HG02678 (cell line): ENCODE measurements around the gene CXCL16.

Source experiments
- ATAC-seq: cut with Tn5 transposase; IDR thresholded peaks from one replicate; pipeline ENCODE4 v1.9.1; 2021; ENCODE audit warnings: mild to moderate bottlenecking, moderate library complexity; ENCODE audit not compliant: unreplicated experiment

Gene CXCL16

GRCh38 chr17:4753392-4753791, 13.7 kb upstream of the CXCL16 start:
- no peak for ATAC-seq

DNA sequence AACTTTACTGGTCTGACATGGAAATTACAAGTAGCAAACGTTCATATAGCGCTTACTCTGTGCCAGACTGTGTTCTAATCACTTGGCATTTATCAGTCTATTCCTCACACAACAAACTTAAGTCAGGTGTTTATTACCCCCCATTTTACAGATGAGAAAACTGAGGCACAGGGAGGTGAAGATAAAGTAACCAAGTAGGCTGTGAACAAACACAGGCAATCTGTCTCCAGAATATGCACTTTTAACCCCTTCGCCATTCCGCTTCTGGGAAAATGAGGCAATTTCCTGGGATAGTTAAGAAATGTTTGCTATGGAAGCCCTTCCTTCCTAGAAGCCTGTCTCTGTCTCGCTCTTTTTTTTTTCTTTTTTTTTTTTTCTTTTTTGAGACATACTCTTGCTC, 12.2 kb upstream of the CXCL16 start:
- ATAC-seq = no peak

DNA sequence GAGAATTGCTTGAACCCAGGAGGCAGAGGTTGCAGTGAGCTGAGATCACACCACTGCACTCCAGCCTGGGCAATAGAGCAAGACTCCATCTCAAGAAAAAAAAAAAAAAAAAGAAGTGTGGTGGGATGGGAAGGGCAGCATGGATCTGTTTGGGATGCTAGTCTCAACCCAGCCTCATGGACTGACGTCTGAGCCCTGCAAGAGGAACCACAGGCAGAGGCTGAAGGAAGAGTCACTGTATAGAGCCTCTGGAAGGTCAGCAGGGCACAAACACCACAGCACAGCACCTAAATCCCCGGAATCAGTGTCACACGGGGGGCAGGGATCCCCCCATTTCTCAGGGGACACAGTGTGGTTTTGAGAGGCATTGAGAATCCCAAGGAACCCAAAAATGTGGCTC, 10.9 kb upstream of the CXCL16 start:
- no peak for ATAC-seq

GRCh38 chr17:4748686-4749085, 9.0 kb upstream of the CXCL16 start:
- no peak for ATAC-seq

- ATAC-seq = no peak
Measured at GRCh38 chr17:4747847-4748246, 8.1 kb upstream of the CXCL16 start.

GRCh38 chr17:4744999-4745969, 5.6 kb upstream of the CXCL16 start:
- no peak for ATAC-seq

- no peak for ATAC-seq
Measured at GRCh38 chr17:4743898-4744297, 4.2 kb upstream of the CXCL16 start.

DNA sequence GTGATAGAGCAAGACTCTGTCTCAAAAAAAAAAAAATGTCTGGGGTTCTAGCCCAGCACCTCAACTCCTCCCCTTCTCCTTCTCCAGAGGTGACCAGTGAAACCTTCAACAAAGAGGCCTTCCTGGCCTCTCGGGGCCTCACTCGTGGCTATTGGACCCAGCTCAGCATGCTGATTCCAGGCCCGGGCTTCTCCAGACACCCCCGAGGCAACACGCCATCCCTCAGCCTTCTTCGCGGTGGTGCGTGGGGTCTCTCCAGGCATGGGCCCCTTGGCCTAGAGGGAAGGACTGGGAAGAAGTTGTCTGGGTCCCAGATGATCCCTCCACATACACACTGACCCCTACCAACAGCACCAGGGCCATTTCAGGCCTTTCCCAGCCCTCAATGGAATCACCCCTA, 3.5 kb upstream of the CXCL16 start:
- no peak for ATAC-seq

- ATAC-seq = no peak
Measured at GRCh38 chr17:4742629-4743028, 2.9 kb upstream of the CXCL16 start.

DNA sequence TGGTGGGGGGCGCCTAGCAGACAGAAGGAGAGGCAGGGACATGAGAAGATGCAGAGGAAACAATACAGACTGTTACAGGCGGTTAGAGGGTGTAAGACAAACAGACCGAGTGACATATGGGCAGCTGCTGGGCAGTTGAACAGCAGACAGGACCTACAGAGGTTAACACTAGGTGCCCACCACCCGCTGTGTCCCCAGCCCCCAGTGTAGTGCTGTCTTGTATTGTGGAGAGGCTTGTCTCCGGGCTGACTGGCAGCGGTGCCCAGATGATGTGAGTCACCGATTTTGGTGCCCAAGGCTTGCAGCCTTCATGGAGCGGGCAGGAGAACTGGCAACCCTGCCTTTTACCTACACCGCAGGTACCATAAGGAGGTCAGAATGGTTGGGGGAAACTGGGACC, 2.4 kb upstream of the CXCL16 start:
- ATAC-seq = no peak

- no peak for ATAC-seq
Measured at GRCh38 chr17:4741544-4741943, 1.8 kb upstream of the CXCL16 start.

DNA sequence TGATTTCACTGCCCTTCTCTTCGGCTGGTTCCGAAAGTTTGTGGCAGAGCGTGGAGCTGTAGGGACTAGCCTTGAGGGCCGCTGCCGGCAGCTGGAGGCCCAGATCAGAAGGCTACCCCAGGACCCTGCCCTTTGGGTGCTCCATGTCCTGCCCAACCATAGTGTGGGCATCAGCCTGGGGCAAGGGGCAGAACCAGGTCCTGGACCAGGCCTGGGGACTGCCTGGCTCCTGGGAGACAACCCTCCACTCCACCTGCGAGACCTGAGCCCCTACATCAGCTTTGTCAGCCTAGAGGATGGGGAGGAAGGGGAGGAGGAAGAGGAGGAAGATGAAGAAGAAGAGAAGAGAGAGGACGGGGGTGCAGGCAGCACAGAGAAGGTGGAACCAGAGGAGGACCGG, 856 bp upstream of the CXCL16 start:
- no peak for ATAC-seq

GRCh38 chr17:4740025-4740351, 260 bp upstream of the CXCL16 start:
- ATAC-seq = no peak

DNA sequence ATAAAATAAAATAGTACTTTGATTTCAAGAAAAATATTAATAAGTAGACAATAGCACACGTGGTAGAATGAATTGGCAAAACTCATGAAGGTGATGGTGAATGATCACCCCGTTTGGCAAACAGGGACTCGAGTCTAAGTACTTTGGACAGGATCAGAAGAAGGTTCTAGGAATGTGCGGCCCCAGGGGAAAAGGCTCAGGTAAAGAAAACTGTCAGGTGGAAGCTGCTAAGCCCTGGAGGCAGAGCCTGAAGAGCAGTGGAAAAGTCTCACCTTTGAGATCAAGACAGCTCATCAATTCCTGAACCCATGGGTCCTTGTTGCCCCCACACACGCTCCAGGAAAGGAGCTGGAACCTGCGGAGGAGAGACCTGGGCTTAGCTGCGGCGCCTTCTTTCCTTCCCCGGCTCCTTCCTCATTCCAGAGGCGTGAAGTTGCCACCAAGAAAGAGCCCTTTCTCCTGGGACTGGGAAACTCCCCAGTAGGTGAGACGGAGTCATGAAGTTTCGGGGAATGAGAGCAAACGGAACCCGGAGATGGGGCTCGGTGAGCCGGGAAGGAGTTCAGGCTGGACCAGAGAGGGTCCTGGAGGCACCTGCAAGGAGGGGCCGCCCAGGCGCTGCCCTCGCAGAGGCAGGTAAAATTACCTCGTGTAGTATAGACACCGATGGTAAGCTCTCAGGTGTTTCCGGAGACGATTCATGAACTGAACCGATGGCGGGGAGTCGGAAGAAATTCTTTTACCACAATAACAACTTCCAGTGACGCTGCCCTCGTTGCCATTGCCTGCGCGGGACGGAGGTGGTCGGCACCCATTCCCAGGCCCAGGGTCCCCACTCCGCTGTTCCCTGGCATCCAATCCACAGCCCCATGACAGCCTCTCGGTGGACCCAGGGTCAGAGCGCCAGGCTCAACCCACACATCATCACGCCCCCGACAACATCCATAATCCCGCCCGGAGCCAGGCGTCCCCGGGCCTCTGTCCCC, 1.3 kb downstream of the CXCL16 start:
- no peak for ATAC-seq

DNA sequence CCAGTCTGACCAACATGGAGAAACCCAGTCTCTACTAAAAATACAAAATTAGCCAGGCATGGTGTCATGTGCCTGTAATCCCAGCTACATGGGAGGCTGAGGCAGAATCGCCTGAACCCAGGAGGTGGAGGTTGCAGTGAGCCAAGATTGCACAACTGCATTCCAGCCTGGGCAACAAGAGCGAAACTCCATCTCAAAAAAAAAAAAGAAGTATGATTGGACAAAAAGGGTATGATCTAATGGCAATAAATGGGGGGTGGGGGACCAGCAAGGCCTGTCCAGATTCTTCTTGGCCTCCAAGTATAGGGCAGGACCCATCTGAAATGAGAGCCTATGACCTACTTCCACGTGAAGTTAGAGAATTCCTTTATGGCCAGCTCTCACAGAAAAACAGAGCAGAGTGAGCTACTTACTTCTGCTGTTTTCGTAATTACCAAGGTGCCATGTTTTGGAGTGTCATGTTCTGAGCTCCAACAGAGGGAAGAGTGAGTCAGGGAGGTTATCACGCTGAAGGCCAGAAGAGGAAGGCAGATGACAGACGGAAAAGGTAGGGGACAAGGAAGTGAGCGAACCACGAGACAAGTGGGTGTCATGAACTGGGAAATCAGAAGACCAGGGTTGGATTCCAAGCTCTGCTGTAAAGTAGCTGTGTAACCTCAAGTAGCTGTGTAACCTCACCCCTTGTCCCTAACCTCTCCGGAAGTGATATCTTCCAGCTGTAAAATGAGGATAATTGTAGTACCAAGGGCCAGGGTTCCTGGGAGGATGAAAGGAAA, 3.7 kb downstream of the CXCL16 start:
- ATAC-seq = no peak

- ATAC-seq = no peak
Measured at GRCh38 chr17:4734857-4735475, 4.8 kb downstream of the CXCL16 start.

DNA sequence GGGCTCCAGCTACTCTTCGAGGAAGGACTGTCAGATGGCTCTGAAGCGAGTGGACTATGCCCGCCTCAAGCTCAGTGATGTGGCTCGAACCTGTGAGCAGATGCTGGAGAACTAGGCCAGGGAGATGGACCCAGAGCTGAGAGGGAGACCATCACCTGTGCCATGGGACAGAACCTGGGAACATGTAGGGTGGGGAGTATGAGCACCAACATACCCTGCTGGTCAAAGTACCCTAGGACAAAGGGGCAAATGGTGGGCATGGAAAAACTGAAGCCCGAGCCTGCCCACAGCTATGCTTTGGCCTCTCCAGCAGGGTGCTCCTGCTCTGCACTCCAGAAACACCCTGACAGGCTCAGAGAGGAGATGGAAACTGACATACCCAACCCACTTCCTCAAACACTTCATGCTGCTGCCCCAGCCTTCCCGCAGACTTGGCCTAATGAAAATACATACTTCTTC, 6.6 kb downstream of the CXCL16 start:
- no peak for ATAC-seq

DNA sequence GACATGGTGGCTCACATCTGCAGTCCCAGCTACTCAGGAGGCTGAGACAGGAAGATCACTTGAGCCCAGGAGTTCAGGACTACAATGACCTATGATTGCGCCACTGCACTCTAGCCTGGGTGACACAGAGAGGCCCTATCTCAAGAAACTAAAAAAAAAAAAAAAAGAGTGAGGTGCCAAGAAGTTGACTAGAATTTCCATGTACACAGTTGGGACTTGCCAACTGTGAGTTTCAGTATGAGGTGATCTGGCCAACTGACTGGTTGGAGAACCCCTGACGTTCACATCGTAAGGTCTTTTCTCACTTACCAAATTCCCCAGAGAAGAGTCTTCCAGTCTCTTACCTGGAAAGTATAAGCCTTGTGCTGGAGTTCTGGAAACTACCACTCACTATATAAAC, 11.6 kb downstream of the CXCL16 start:
- no peak for ATAC-seq

GRCh38 chr17:4725646-4726310, 13.9 kb downstream of the CXCL16 start:
- no peak for ATAC-seq

DNA sequence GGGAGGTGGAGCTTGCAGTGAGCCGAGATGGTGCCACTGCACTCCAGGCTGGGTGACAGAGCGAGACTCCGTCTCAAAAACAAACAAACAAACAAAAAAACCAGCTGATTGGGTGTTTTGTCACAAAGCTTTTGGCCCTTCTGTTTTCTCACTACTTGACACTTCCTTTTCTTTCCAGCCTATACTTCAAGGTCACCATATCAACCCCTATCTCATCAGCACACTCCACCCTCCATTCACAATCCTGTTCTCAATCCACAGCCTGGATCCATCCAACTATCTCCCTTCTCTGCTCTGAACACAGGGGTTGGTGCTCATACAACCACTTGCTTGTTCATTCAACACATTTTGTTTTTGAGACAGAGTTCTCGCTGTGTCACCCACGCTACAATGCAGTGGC, 15.1 kb downstream of the CXCL16 start:
- no peak for ATAC-seq
